CMK (cell line): Measurements from ENCODE around the gene UGT3A2.
"Not testable (repeated sequence)": the region's sequence is repeated elsewhere in the genome, so short reads cannot be mapped to it uniquely, and the experiment has no call there.

ENCODE experiments used
- DNase-seq: peaks from one replicate; pipeline ENCODE4 v3.0.0-alpha.2; 2010; ENCODE audit warnings: low read depth

Gene UGT3A2

DNA sequence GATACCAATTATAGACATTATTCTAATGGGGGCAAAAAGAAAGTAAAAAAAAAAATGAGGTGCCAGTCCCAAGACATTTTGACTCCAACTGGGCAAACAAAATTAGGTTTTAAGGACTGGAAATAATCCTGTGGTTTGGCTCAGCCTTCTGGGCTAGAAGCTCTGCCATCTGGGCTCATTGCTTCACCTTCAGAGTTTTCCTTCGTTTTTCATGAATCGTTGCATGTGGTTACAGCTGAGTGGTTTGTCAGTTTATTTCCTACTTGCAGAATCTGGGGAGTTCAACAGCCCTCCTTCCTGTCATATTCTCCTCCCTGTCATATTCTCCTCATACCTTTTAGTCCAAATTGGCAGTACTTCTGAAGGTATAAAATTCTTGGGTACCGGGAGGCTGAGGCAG is 12.0 kb downstream of the UGT3A2 start:
- DNase-seq = no peak

DNA sequence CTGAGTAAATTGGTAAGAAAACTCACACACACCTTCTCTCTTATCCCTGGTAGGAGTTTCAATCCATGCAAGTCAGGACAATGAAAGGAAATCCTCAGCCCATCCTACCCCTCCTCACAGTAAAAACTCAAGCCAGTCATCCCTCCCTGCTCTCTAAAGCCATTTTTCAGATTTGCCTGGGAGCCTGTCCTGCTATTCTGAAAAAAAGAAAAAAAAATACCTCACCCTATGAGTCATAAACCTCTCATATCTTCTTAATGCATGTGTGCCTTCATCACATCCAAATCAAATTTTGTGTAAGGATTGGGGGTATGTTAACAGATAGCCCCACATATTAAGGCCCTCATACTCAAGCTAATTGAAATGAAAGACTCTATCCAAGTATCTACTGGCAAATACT is 14.1 kb downstream of the UGT3A2 start:
- no peak for DNase-seq

DNA sequence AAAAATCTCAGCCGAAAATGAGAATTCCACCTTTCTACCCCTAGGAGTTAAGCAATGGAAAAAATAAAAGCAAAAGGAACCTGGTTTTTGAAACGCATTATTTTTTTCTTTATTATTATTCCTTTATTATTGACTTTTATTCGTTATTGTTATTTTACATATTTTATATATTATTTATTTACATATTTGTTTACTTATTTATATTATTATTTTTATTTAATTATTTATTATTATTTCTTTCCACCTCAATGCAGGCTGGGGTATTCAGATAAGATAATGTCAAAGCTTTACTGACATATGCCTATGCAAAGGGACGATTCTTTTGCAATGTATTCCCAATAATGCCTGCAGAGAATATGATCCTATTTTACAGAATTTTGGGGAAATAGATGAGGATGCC is 16.7 kb downstream of the UGT3A2 start:
- no peak for DNase-seq

DNA sequence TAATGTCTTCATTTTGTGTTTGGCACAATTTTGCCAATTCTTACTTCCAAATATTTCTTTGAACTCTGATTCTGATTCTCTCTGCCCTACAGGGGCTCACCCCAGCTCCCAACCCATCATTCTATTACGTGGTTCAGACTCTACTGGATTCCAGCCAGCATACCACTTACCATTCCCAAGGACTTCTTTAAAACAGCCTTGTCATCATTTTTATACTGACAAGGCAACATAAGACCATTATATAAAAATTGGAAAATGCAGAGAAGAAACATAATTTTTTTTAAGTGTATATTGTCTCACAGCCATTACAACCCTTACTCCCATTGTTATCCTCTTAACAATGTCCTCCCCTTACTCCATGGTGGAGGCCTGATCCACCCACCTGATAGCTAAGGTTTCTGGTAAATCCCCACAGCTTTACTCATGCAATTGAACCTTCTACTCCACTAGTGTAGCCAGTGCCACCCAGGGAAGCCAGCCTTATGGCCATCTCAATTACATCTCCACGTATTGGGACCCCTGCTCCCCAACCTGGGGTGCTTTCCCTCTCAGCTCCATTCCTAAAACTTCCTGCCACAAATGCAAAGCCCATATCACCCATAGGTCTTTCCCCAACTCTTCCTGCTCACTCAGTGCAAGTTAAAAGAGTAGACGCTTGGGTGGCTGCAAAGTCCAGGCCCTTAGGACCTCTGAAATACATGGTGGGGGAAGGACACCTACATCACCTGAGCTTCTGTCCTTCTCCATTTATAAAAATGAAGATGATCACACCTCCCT is 19.1 kb downstream of the UGT3A2 start:
- DNase-seq = no peak

DNA sequence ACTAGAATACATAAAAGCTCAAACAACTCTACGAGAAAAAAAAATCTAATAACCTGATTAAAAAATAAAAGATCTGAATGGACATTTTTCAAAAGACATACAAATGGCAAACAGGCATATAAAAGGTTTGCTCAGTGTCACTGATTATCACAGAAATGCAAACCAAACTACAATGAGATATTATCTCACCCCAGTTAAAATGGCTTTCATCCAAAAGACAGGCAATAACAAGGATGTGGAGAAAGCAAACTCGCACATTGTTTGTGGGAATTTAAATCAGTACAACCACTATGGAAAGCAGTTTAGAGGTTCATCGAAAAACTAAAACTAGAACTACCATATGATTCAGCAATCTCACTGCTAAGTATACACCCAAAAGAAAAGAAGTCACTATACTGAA is 20.8 kb downstream of the UGT3A2 start:
- no peak for DNase-seq

DNA sequence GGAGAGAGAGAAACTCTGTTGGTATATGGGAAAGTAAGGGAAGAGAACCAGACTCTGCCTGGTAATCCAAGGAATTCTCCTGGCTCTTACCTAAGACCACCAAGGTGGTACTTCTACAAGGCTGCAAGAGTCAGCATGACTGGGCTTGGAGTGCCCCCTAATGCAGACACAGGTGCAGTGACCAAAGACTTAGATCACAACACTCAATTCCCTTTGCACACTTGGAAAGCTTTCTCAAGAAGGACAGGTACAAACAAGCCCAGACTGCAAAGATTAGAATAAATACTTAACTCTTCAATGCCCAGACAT is 25.2 kb downstream of the UGT3A2 start:
- no peak for DNase-seq

DNA sequence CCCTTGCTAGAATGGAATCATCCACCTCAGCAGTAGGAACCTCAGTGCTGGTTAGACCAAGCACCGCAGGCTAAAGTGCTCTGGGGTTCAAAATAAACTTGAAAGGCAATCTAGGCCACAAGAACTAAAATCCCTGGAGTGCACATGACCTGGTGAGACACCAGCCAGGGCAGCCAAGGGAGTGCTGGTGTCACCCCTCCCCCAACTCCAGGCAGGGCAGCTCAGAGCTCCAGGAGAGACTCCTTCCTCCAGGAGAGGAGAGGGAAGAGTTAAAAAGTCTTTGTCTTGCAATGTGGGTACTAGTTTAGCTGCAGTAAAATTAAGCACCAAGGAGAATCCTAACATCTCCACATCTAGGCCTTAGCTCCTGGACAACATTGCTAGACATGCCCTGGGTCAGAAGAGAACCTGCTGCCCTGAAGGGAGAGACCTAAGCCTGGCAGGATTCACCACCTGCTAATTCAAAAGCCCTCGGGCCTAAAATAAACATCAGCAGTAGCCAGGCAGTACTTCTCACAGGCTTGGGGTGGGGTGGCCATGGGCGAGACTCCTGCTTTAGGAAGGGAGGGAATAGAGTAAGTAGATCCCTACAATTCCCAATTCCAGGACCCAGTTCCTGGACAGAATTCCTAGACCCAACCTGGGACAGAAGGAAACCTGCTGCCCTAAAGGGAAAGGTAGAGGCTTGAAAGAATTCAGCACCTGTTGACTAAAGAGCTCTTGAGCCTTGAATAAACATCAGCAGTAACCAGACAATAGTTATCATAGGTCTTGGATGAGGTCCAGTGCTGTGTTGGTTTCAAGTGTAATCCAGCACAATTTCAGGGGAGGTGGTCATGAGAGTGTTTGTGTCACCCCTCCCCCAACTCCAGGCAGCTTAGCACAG is 25.8 kb downstream of the UGT3A2 start:
- no peak for DNase-seq

DNA sequence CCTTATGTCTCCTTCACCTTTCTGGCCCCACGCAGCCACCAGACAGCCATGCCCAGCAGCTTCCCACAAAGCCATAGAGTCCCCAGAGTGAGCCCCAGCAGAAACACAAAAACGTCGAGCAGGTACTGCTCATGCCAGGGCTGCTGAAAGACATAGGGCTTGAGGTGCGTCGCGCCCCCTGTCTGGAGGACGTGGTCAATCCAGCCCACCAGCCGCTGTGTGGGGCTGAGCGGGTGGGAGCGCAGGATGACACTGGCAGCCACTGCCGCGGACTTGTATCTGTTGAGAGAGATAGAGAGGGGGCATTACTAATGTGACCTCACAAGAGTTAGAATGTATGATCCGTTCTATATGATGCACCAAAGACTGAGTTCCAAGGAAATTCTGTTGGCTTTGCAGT is 31.0 kb downstream of the UGT3A2 start:
- no peak for DNase-seq

DNA sequence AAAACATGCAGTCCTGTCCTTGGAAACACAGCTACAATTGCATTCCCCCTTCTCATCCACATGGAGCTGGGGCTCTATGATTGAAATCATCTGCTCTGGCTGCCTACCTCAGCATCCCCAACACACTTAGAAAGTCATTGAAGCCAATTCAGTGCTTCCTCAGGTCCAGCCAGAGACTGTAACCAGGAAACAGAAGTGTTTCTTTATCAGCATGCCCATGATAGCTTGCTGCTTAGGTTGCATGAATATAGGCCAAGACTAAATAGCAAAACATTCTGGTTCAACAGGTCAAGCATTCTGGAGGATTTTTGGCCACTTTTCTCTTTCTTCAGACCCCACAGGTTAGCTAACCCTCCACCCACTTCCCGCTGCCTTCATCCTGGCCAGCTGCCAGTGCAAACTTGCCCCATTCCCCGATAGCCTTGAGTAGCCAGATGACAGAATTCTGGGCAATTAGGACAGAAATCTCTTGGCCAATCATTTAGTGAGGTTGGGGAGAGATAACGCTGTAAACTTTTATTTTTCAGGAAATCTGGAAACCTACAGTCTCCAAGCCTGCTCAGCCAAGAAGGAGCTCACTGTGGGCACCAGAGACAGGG is 32.0 kb downstream of the UGT3A2 start:
- not testable (repeated sequence) for DNase-seq

DNA sequence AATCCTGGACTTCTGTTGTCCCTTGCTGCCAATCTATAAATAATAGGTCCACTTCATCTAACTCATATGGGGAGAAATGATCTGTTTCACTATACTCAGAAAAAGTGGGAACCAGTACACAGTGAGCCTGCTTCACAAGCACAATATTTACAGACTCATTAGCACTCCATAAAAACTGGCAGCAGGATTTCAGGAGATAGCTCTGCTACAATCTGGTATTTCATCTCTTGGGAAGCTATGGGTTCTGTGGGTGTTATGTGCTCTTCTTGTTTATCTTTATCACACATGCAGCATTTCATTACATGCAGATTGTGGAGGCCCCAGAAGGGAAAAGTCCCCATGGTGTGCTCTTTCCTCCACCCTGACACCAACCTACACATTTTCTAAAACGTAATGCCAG is 33.2 kb downstream of the UGT3A2 start:
- DNase-seq = no peak

DNA sequence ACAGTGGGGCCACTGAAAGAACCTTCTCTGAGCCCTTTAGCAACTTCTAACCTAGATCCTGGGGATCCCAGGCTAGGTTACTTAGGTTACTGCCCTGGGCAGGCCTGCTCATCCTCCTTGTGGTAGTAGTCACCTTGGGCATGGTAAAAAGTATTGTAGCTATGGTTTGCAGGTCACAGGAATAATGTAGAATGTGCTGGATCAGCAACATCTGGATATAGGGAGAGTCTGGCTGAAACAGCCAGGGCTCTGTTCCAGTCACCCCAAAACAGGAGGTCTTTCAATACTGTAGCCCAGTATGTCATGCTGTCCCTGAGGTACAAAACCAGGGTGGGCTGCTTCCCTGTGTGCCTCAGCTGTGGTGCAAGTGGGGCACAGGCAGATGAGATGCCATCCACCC is 33.6 kb downstream of the UGT3A2 start:
- no peak for DNase-seq

DNA sequence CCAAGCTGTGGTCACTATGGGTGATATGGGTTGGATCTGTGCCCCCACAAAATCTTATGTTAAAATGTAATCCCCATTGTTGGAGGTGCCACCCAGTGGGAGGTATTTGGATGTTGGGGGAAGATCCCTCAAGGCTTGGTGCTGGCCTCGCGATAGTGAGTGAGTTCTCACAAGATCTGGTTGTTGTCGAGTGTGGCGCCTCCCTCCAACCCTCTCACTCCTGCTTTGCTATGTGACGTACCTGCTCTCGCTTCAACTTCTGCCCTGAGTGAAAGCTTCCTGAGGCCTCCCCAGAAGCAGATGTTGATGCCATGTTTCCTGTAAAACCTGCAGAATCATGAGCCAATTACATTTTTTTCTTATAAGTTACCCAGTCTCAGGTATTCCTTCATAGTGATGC is 35.5 kb downstream of the UGT3A2 start:
- no peak for DNase-seq

DNA sequence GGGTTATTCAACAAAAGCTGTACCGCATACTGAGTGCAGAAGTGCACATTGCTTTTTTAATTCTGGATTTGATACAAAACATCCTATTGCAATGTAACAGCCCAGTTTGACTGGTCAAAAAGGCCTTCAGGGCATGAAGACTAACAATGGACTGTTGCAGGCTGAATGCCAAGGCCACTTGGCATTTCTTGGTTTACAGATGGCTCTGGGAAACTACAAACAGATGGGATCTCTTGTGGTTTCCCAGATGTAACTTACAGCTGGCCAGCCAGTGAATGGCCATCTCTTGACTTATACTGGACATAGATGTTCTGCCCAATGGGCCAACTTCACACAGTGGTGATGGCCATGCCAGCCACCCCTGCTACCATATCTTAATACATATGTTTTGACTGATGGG is 36.8 kb downstream of the UGT3A2 start:
- no peak for DNase-seq

DNA sequence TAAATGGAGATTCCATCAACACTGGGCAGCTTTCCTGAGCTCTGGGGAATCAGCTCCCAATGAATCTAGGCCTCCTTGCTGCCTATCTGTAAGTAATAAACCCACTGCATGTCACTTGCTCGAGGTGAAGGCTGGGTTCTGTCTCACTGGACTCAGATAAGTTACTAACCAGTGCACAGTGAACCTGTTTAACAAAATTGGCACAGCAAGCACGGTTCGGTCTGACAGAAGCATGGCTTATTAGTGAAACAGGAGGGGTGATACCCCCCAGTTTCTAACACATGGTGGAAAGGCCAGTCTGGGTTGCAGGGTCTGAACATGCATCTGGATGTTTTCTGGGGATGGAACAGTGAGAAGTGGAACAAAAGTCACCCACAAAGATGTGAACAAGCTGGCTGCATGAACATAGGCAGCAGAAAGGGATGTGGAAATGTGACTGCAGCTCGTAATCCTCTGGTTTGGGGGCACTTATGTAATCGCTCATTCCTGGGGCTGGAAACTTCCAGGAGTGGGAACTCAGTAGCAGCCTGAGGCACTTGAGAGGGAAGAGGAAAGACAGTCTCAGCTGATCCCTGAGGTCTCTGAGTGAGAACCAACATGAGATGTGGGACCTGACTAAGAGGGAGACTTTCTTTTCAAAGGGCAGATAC is 37.7 kb downstream of the UGT3A2 start:
- DNase-seq = no peak

DNA sequence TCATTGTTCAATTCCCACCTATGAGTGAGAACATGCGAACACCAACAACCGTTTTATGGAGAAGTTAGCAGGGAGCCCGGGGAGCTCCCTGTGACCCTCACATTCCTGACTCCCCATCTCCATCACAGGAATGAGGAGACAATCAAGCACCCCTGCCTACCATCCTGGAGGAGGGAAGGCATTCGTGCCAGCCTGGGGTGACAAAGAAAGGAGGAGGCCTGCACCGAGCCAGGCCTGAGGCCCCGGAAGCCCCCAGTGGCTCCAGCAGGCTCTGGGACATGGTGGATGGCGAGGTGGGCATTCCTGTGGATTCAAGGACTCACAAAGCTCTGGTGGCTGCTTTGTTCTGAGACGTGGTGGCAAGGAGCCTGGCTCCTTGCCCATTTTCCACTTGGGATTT is 39.0 kb downstream of the UGT3A2 start:
- DNase-seq = no peak

DNA sequence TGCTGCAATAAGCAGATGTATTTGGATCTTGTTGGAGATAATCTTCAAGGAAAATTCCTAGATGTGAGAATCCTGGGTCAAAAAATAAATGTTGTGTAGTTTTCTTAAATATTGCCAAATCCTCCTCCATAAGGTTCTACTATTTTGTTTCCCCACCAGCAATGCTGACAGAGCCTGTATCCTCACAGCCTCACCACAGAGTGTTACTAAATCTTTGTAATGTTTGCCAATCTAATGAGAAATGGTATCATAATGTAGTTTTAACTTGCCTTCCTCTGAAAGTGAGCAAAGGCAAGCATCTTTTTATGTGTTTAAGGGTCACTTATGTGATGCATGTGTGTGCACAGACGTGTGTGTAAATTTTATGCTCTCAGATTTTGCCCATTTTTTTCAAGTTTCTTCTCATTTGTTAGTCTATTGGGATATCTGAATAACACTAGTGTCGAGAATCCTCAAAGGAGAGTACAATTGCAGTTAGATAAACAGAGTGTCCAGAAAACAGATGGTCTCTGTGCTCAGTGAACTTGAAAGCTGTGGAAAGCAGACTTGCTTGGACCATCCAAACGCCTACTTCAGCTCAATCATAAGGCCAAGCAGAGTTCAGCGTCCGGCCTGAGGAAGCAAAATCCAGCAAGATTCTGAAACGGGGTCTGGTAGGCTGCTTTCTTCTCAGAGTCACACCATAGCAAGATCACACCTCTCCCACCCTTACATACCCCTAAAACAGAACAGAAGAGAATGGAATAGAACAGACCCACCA is 39.8 kb downstream of the UGT3A2 start:
- DNase-seq = no peak

DNA sequence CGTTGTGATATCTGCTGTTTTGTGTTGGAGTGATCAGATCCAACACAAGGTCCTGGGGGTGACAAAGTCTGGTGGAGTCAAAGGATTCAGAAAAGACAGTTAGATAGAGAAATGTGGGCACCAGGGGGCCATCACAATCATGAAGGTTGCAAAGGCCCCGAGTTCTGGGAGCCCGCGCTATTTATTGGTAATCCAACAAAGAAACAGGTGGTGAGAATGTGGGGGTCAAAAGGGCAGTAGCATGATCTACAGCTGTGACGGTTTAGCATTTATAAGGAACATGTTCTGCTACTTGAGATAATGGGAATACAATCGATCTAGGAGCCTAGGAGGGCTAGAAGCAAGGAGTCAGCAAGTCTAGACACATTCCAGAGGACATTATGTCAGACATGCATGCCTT is 44.4 kb downstream of the UGT3A2 start:
- DNase-seq = not testable (repeated sequence)

DNA sequence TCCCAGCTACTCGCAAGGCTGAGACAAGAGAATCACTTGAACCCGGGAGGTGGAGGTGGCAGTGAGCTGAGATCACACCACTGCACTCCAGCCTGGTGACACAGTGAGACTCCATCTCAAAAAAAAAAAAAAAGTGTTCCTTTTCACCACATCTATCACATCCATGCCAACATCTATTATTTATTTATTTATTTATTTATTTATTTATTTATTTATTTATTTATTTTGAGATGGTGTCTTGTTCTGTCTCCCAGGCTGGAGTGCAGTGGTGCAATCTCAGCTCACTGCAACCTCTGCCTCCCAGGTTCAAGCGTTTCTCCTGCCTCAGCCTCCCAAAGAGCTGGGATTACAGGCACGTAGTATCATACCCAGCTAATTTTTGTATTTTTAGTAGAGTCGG is 47.1 kb downstream of the UGT3A2 start:
- not testable (repeated sequence) for DNase-seq

DNA sequence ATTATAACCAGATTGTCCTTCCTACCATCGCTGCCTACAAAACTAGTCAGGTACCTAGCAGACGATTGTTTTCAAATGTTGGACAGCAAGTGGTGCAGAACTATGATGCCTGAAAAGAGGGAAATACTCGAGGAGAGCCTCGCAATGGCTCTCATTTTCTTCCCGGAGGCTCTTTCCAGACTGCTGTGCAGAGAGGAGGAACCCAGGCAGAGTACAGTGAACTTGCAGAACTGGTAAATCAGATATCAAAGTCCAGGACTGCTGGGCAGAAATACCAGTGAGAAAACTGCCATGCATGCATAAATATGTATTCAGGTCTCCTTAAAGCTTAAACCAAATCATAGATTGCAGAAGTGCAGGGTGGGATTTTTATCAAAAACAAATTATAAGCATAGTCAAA is 49.1 kb downstream of the UGT3A2 start:
- DNase-seq = no peak

DNA sequence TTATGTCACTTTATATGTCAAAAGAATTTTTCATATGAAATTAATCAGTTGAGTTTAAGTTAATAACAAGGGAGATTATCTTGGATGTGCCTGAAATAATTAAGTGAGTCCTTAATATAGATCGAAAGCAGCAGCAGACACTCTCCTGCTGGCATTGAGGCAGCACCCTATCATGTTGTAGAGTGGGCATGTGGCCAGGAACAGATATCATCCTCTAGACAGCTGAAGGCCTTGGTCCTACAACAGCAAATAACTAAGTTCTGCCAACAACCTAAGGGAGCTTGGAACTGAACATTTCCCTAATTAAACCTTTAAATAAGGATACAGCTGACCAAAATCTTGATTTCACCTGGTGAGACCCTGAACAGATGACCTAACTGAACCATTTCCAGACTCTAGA is 49.7 kb downstream of the UGT3A2 start:
- no peak for DNase-seq

DNA sequence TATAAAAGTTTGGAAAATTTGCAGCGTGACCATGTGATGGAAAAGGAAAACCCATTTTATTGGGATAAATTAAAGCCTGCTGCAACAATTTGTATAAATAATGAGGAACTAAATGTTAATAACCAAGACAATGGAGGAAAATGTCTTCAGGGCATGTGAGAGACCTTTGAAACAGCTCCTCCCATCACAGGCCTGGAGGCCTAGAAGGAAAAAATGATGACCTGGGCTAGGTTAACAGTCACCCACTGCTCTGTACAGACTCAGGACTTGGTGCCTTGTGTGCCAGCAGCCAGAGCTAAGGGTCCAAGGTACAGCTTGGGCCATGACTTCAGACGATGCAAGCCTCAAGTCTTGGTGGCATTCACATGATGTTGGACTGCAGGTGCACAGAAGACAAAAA is 53.5 kb downstream of the UGT3A2 start:
- no peak for DNase-seq

DNA sequence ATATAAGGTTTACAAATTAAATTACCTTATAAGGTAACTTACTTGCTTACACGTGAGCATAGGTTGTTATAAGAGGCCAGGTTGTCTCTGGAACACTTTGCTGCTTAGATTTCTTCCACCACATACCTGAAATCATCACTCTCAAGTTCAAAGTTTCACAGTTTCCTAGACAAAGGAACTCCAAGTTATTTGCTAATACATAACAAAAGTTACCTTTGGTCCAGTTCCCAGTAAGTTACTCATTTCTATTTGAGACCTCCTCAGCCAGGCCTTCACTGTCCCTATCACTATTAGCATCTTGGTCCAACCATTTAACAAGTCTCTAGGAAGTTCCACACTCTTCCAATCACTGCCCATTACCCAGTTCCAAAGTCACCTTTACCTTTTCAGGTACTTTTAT is 57.0 kb downstream of the UGT3A2 start:
- no peak for DNase-seq
